ENCODE data around the gene URB1. TPM values are rescaled to one million over a fixed set of nuclear protein-coding genes. Genes with fewer than 3 reads are reported as not detected.

URB1 gene
- total and polyA plus RNA-seq, 8 donors = 11.4 to 15.7 (median 14.2) TPM

GRCh38 chr21:32325706-32326105 lies 67.1 kb downstream of the URB1 start:
- no peak overlapping the region for H3K27ac ChIP-seq

GRCh38 chr21:32322676-32323075 lies 70.1 kb downstream of the URB1 start:
- ATAC-seq (no peak), DNase-seq (no peak)
- no peak for TF ChIP-seq CTCF (IDR thresholded peaks at IDR 0.05)
- Histone ChIP-seq H3K4me3 (no peak overlapping the region), H3K9me3 (no peaks in the 10 kb centered on the region), H3K27ac (no peak overlapping the region), H3K36me3 (peaks cover 0 to 93% of the 10 kb centered on the region in 2 donors), H3K4me1 (no peaks in the 10 kb centered on the region), H3K27me3 (no peaks in the 10 kb centered on the region)
- intact Hi-C loops (cut with DNase I) = no loop called here

More at GRCh38 chr21:32325706-32326105, 67.1 kb downstream of the URB1 start:
- peaks cover 0 to 81% of the 10 kb centered on the region in 2 donors for H3K36me3 ChIP-seq
- DNase-seq (no peak), ATAC-seq (no peak)
- intact Hi-C loops (cut with DNase I) = no loop called here
- H3K4me1 ChIP-seq = peaks cover 0 to 5% of the 10 kb centered on the region in 2 donors
- H3K9me3 ChIP-seq = no peaks in the 10 kb centered on the region
- no peak for TF ChIP-seq CTCF (IDR thresholded peaks at IDR 0.05)
- H3K4me3 ChIP-seq = no peak overlapping the region
- no peaks in the 10 kb centered on the region for H3K27me3 ChIP-seq

DNA sequence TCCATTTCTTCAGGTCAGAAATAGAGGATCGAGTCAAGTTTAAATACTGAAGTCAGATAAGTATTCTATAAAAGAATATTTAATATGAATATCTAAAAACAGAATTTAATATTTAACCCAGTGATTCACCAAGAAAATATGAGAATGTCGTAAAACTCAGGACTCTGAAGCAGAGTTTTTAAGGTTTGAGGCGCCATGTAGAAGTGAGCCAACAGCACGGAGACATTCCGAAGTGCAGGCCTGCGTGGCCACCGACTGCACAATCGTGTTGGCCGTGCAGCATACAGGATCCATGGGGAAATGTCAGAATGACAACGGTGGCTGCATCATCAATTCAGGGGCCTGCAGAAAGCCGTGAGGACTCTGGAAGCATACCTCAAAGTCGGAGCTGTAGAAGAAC lies 70.7 kb downstream of the URB1 start:
- ATAC-seq = no peak

GRCh38 chr21:32321480-32321879 lies 71.3 kb downstream of the URB1 start:
- H3K36me3 ChIP-seq = peaks cover 0 to 99% of the 10 kb centered on the region in 2 donors
- no peak overlapping the region for H3K27ac ChIP-seq
- intact Hi-C loops (cut with DNase I) = no loop called here
- TF ChIP-seq CTCF (IDR thresholded peaks at IDR 0.05) = no peak
- no peak overlapping the region for H3K4me3 ChIP-seq
- H3K4me1 ChIP-seq = no peaks in the 10 kb centered on the region
- no peaks in the 10 kb centered on the region for H3K9me3 ChIP-seq
- no peak for DNase-seq
- no peaks in the 10 kb centered on the region for H3K27me3 ChIP-seq
- no peak for ATAC-seq

More for the DNA sequence above, 70.7 kb downstream of the URB1 start:
- H3K4me1 ChIP-seq = no peaks in the 10 kb centered on the region
- H3K27ac ChIP-seq = no peak overlapping the region
- H3K4me3 ChIP-seq = no peak overlapping the region
- no peaks in the 10 kb centered on the region for H3K9me3 ChIP-seq
- intact Hi-C loops (cut with DNase I) = no loop called here
- no peak for TF ChIP-seq CTCF (IDR thresholded peaks at IDR 0.05)
- no peaks in the 10 kb centered on the region for H3K27me3 ChIP-seq
- DNase-seq = no peak
- H3K36me3 ChIP-seq = peaks cover 0 to 99% of the 10 kb centered on the region in 2 donors

- Histone ChIP-seq H3K36me3 (peaks cover 0 to 100% of the 10 kb centered on the region in 2 donors), H3K27ac (no peak overlapping the region), H3K4me3 (no peak overlapping the region), H3K9me3 (no peaks in the 10 kb centered on the region), H3K27me3 (no peaks in the 10 kb centered on the region), H3K4me1 (no peaks in the 10 kb centered on the region)
- TF ChIP-seq CTCF (IDR thresholded peaks at IDR 0.05) = no peak
- ATAC-seq = no peak
- DNase-seq = no peak
- intact Hi-C loops (cut with DNase I) = no loop called here
Observed at GRCh38 chr21:32320726-32321125, 72.1 kb downstream of the URB1 start.
